ENCODE data around the gene MYO18B.

The MYO18B gene

DNA sequence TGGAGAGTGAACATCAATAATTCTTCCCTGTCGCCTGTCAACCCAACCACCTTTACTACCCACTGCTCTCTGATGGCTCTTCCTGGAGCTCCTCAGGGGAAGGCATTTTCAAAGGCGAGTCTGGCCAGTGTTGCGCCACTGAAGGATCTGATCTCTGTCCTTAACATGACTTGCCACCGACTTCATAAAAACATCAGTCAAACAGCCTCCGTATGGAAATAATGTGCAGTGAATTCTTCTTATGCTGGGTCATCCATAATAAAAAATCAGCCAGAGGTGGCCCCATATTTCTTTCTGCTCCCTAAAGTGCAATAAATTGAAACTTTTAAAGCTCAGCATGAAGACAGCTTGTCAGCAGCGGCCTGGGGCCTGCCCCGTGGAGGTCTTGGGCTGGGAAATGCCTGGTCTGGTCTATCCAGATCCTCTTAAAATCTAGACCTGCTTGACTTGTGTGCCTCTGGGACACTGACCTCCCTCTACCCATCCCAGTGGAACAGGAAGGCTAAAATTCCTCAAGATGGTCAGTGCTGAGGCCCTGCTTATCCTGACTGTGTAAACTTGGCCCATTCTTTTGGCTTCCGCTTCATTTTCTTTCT, 199.5 kb downstream of the MYO18B start:
- no peak for DNase-seq (ENCODE audit: low read depth in 2 of 2)

DNA sequence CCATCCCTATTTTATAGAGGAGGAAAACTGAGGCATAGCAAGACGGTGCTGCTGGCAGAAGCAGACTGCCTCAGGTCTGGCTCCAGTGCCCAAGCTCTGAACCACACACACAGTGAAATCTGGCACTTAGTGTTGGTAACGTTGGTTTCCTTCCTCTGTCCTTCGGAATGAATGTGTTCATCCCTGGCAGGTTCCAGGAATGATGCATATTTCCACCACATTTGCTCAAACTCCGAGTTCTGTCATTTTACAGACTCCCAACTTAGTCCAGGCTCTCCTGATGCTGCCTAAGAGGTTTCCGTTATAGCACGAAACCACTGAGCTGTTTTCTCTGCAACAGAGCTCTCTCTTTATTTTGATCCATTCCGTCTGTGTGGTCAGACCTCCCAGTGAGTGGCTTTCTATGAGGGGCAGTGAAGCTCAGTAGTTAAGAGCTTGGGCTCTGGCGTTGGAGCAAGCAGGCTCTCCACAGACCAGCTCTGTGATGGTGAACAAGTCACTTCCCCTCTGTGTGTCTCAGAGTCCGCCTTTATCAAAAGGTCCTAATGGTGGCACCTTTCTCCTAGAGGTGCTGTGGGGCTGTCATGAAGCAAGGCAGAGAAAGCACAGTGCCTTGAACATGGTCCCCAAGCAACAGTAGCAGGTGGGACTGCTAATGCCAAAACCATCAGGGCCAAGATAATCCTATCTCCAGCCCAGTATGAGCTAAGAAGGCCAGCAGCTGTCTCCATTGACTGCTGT, 200.3 kb downstream of the MYO18B start:
- no peak for DNase-seq (ENCODE audit: low read depth in 2 of 2)

GRCh38 chr22:25942856-25943411, 200.9 kb downstream of the MYO18B start:
- no peak for DNase-seq (ENCODE audit: low read depth in 2 of 2)

DNA sequence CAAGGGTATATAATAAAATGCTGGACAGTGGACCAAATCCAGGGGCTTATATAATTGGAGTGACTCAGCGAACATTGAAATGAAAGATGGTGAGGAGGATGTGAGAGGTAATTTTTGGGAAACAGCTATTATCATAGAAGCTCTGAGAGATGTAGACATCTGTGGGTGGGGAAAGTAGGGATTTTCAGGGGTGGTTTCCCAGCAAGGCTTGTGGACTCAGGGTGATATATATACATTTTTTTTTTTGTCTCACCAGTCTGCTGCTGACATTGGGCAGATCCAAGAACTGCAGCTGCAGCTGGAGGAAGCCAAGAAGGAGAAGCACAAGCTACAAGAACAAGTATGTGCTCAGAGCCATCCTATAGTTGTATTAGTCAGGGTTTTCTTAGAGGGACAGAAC, 208.1 kb downstream of the MYO18B start:
- no peak for DNase-seq (ENCODE audit: low read depth in 2 of 2)

- DNase-seq (ENCODE audit: low read depth in 2 of 2) = no peak
Observed at GRCh38 chr22:25953276-25953675, 211.3 kb downstream of the MYO18B start.

- no peak for DNase-seq (ENCODE audit: low read depth in 2 of 2)
Observed at GRCh38 chr22:25953919-25954318, 211.9 kb downstream of the MYO18B start.

- no peak for DNase-seq (ENCODE audit: low read depth in 2 of 2)
Observed at GRCh38 chr22:25955323-25955722, 213.3 kb downstream of the MYO18B start.

DNA sequence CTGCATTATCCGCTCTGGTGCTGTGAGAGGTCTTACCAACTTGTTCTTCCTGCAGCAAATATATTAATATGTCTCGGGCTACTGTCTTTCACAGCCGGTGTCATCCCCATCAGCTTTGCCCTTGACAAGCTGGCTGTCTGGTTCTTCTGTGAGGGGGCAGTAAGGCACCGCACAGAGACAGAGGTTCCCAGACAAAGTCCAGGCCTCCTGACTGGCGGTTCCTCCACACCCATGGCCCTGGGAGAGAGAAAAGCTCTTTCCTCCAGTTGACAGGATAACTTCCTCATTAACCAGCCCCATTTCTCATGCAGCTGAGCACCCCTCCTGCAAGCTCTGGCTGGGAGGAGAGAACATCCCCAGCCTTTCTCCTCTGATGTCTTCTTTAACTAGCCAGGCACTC, 214.8 kb downstream of the MYO18B start:
- DNase-seq (ENCODE audit: low read depth in 2 of 2) = no peak

GRCh38 chr22:25959818-25960774, 218.1 kb downstream of the MYO18B start:
- DNase-seq (ENCODE audit: low read depth in 2 of 2) = no peak

DNA sequence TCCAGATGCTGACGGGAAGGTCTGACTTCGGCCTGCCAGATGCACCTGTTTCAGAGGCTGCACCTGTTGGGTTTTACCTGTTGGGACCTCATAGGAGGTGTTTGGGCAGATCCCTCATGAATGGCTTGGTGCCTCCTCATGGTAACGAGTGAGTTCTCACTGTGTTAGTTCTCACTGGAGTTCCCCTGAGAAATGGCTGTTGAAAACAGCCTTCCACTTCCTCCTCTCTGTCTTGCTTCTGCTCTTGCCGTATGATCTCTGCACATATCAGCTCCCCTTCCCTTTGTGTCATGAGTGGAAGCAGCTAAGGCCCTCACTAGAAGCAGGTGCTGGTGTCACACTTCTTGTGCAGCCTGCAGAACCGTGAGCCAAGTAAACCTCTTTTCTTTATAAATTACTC, 219.7 kb downstream of the MYO18B start:
- no peak for DNase-seq (ENCODE audit: low read depth in 2 of 2)

GRCh38 chr22:25962711-25963110, 220.7 kb downstream of the MYO18B start:
- DNase-seq (ENCODE audit: low read depth in 2 of 2) = no peak

DNA sequence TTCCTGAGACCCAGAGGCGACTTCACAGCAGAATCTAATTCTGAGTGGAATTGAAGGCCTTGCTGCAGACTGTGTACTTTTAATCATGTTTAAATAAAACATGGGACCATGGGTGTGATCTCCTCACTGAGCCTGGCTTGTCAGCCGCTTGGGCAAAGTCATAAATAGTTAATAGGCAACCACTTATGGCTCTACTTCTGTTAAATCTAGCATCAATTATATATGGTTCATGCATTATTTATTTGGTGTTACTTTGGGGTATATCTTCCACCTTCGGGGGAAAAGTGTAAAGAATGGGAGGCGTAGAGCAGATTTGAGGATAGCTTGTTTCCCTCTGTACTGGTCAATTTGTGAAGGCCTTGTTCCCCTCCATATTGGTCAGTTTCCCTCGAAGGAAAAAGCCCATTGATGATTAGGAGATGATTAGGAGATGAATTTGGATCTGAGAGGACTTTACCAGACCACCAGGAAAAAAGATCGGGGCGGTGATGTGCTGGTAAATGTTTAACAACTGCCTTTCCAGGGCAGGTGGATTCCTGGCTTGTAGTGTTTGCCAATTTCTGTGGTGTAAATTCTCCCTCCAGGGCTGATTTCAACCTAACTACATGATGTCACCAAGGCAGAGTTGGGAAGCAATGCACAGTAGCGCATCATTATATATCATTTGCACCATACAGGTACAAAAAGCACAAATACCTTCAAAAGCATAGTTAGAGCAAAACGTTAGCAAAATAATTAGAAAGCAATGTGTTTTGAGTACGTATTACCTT, 223.2 kb downstream of the MYO18B start:
- no peak for DNase-seq (ENCODE audit: low read depth in 2 of 2)

GRCh38 chr22:25966448-25966913, 224.5 kb downstream of the MYO18B start:
- DNase-seq (ENCODE audit: low read depth in 2 of 2) = no peak

- DNase-seq (ENCODE audit: low read depth in 2 of 2) = no peak
Observed at GRCh38 chr22:25969286-25969685, 227.3 kb downstream of the MYO18B start.

- DNase-seq (ENCODE audit: low read depth in 2 of 2) = no peak
Observed at GRCh38 chr22:25969901-25970300, 227.9 kb downstream of the MYO18B start.

- DNase-seq (ENCODE audit: low read depth in 2 of 2) = no peak
Observed at GRCh38 chr22:25970374-25970911, 228.5 kb downstream of the MYO18B start.

DNA sequence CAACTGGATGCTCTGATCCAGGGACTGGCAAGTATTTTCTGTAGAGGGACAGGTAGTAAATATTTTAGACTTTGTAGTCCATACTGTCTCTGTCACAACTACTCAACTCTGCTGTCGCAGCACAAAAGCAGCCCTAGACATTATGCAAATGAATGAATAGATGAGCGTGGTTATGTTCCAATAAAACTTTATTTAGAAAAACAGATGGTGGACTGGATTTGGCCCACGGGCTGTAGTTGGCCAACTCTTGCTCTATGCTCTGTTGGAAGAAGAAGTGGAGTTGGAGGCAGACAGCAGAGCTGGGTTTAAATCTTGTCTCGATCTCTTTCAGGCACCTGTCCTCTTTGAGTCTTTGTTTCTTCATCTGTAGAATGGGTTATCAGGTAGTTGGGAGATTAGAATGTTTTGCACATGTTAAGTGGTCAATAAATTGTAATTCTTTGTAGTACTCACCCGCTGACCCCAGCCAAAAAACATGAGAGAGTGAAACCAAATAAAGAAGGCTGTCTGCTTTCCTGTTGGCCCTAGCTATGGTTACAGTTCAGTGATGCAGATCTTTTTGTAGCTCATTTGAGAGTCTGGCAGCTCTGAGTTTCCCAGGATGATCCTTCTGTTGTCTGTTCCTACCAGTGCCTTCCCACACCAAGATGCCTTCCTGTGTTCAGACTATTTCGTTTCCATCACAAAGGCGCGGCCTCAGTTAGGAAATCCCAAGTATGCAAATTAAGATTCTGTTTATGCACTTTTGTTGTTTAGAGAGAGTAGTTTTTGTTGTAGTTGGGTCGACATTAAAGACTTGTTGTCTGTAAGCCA, 229.2 kb downstream of the MYO18B start:
- no peak for DNase-seq (ENCODE audit: low read depth in 2 of 2)

GRCh38 chr22:25972397-25972796, 230.4 kb downstream of the MYO18B start:
- no peak for DNase-seq (ENCODE audit: low read depth in 2 of 2)

GRCh38 chr22:25976356-25976755, 234.4 kb downstream of the MYO18B start:
- no peak for DNase-seq (ENCODE audit: low read depth in 2 of 2)

DNA sequence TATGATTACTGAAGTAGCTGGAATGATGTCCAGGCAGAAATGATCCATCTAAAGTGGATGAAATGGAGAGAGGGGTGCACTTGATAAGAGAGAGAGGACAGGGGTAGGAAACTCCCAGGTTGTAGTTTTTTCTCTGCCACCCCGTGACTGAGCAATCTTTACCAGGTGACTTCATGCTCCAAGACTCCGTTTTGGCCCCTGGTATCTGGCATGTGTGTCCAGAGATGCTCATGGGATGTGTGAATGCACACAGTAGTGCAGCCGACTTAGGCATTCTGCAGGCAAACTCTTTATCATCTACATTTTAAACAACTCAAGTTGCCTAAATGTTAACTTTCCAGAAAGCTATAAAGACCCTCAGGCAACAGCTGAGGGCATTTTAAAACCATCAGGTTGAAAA, 238.0 kb downstream of the MYO18B start:
- no peak for DNase-seq (ENCODE audit: low read depth in 2 of 2)
